Neural progenitor cell (in vitro differentiated cells): Measurements from ENCODE around the gene FBXW8. TPM values are rescaled to one million over a fixed set of nuclear protein-coding genes. Genes with fewer than 3 reads are reported as not detected.

Experiments used
- DNase-seq: peaks from one replicate; pipeline ENCODE4 v3.0.0-alpha.2; 2016; ENCODE audit warnings: low spot score
- H2AFZ ChIP-seq: fragments of 200-600 bp; sonication (generic); replicated peaks from 2 replicates; pipeline ENCODE4 v1.6.1; 2016; ENCODE audit warnings: antibody characterized with exemption
- H3F3A ChIP-seq: fragments of 200-600 bp; sonication (generic); 2 replicates; pipeline ENCODE4 v1.6.1; 2016; ENCODE audit warnings: antibody characterized with exemption, low read depth
- H3K27ac ChIP-seq: fragments of 200-600 bp; sonication (generic); 2 replicates; pipeline ENCODE4 v1.5.1; 2016; ENCODE audit warnings: mild to moderate bottlenecking
- H3K27me3 ChIP-seq: fragments of 200-600 bp; sonication (generic); 2 replicates; pipeline ENCODE4 v1.6.1; 2016; ENCODE audit warnings: mild to moderate bottlenecking, moderate library complexity
- H3K36me3 ChIP-seq: fragments of 200-600 bp; sonication (generic); 2 replicates; pipeline ENCODE4 v1.5.1; 2016
- H3K4me1 ChIP-seq: fragments of 200-600 bp; sonication (generic); 2 replicates; pipeline ENCODE4 v1.6.1; 2016; ENCODE audit warnings: mixed run types
- H3K4me2 ChIP-seq: fragments of 200-600 bp; sonication (generic); 2 replicates; pipeline ENCODE4 v1.6.1; 2016
- H3K4me3 ChIP-seq: fragments of 200-600 bp; sonication (generic); 2 replicates; pipeline ENCODE4 v1.5.1; 2016
- H3K79me2 ChIP-seq: fragments of 200-600 bp; sonication (generic); 2 replicates; pipeline ENCODE4 v1.6.1; 2016; ENCODE audit warnings: low read depth
- H3K9ac ChIP-seq: fragments of 200-600 bp; sonication (generic); 2 replicates; pipeline ENCODE4 v1.6.1; 2016
- H3K9me3 ChIP-seq: fragments of 200-600 bp; sonication (generic); 2 replicates; pipeline ENCODE4 v1.5.1; 2016; ENCODE audit warnings: low read depth
- H4K20me1 ChIP-seq: fragments of 200-600 bp; sonication (generic); 2 replicates; pipeline ENCODE4 v1.6.1; 2016; ENCODE audit warnings: low read depth
- H3K27ac Mint-ChIP-seq: 3 replicates; pipeline ENCODE4 v1.8.0; 2021; ENCODE audit warnings: mixed read lengths
- H3K27me3 Mint-ChIP-seq: 2 replicates; pipeline ENCODE4 v1.8.0; 2022; ENCODE audit warnings: low read depth, mild to moderate bottlenecking, inconsistent platforms, moderate library complexity, mixed read lengths; ENCODE audit not compliant: insufficient read depth
- H3K36me3 Mint-ChIP-seq: 3 replicates; pipeline ENCODE4 v1.8.0; 2021; ENCODE audit warnings: mixed read lengths
- H3K4me1 Mint-ChIP-seq: 3 replicates; pipeline ENCODE4 v1.8.0; 2021; ENCODE audit warnings: mixed read lengths
- H3K4me3 Mint-ChIP-seq: 3 replicates; pipeline ENCODE4 v1.8.0; 2021; ENCODE audit warnings: mild to moderate bottlenecking, moderate library complexity, mixed read lengths
- H3K9me3 Mint-ChIP-seq: 3 replicates; pipeline ENCODE4 v1.8.0; 2020; ENCODE audit warnings: mixed read lengths
- CTCF ChIP-seq: fragments of 200-600 bp; sonication (generic); IDR thresholded peaks from 2 replicates; pipeline ENCODE4 v1.5.1; 2017; ENCODE audit warnings: antibody characterized with exemption, mild to moderate bottlenecking
- EZH2 ChIP-seq: fragments of 200-600 bp; sonication (generic); IDR thresholded peaks from 2 replicates; pipeline ENCODE4 v1.6.1; 2017; ENCODE audit warnings: antibody characterized with exemption, mild to moderate bottlenecking, moderate library complexity
- EZH2phosphoT487 ChIP-seq: fragments of 200-600 bp; sonication (generic); IDR thresholded peaks from 2 replicates; pipeline ENCODE4 v1.6.1; 2017; ENCODE audit warnings: antibody characterized with exemption
- total RNA-seq: library from RNA; depleted of rRNA; stranded (reverse); fragments of >200 nt; gene quantifications from 2 replicates; pipeline ENCODE4 v1.2.3, GENCODE V29; 2015; ENCODE audit warnings: low replicate concordance

Gene FBXW8
- total RNA-seq, 1 donor from 2014 or later, result 20.7 TPM

GRCh38 chr12:117069926-117070900 is 159.5 kb downstream of the FBXW8 start:
- H3K79me2 ChIP-seq, result no peaks in the 10 kb centered on the region
- no peak overlapping the region for H3K4me3 ChIP-seq
- no peak overlapping the region for H3K4me2 ChIP-seq
- Mint-ChIP-seq H3K4me3 (no peak overlapping the region), H3K9me3 (no peaks in the 10 kb centered on the region), H3K27ac (no peak overlapping the region), H3K4me1 (peaks cover 7% of the 10 kb centered on the region), H3K36me3 (no peaks in the 10 kb centered on the region), H3K27me3 (peaks cover 10% of the 10 kb centered on the region)
- TF ChIP-seq EZH2 (no peak), EZH2phosphoT487 (no peak), CTCF (no peak)
- H3K27ac ChIP-seq, result no peak overlapping the region
- no peaks in the 10 kb centered on the region for H4K20me1 ChIP-seq
- H2AFZ ChIP-seq, result no peak overlapping the region
- H3K4me1 ChIP-seq, result no peaks in the 10 kb centered on the region
- no peaks in the 10 kb centered on the region for H3K27me3 ChIP-seq
- peak; percentile 37 for DNase-seq
- H3K36me3 ChIP-seq, result no peaks in the 10 kb centered on the region
- H3F3A ChIP-seq, result peaks cover 6% of the 10 kb centered on the region
- no peaks in the 10 kb centered on the region for H3K9me3 ChIP-seq
- no peak overlapping the region for H3K9ac ChIP-seq

GRCh38 chr12:117071009-117071408 is 160.3 kb downstream of the FBXW8 start:
- Histone ChIP-seq H3K27me3 (no peaks in the 10 kb centered on the region), H3K4me2 (no peak overlapping the region), H3K36me3 (no peaks in the 10 kb centered on the region), H4K20me1 (no peaks in the 10 kb centered on the region), H2AFZ (no peak overlapping the region), H3K79me2 (no peaks in the 10 kb centered on the region), H3K4me1 (no peaks in the 10 kb centered on the region), H3F3A (peaks cover 6% of the 10 kb centered on the region), H3K27ac (no peak overlapping the region), H3K9ac (no peak overlapping the region), H3K4me3 (no peak overlapping the region), H3K9me3 (no peaks in the 10 kb centered on the region)
- Mint-ChIP-seq H3K36me3 (no peaks in the 10 kb centered on the region), H3K4me3 (no peak overlapping the region), H3K27ac (no peak overlapping the region), H3K4me1 (peaks cover 5% of the 10 kb centered on the region), H3K27me3 (peaks cover 7% of the 10 kb centered on the region), H3K9me3 (no peaks in the 10 kb centered on the region)
- DNase-seq, result no peak
- TF ChIP-seq CTCF (no peak), EZH2phosphoT487 (no peak), EZH2 (no peak)

GRCh38 chr12:117072106-117072505 is 161.4 kb downstream of the FBXW8 start:
- Histone ChIP-seq H3K4me2 (no peak overlapping the region), H3K27me3 (no peaks in the 10 kb centered on the region), H3K4me1 (no peaks in the 10 kb centered on the region), H2AFZ (no peak overlapping the region), H3K36me3 (no peaks in the 10 kb centered on the region), H3K4me3 (no peak overlapping the region), H3K79me2 (no peaks in the 10 kb centered on the region), H3K9me3 (no peaks in the 10 kb centered on the region), H3K9ac (no peak overlapping the region), H4K20me1 (no peaks in the 10 kb centered on the region), H3F3A (peaks cover under 1% of the 10 kb centered on the region), H3K27ac (no peak overlapping the region)
- DNase-seq, result no peak
- TF ChIP-seq EZH2 (no peak), EZH2phosphoT487 (no peak), CTCF (no peak)
- Mint-ChIP-seq H3K27ac (no peak overlapping the region), H3K36me3 (no peaks in the 10 kb centered on the region), H3K4me1 (peaks cover 5% of the 10 kb centered on the region), H3K4me3 (no peak overlapping the region), H3K9me3 (no peaks in the 10 kb centered on the region), H3K27me3 (peaks cover 9% of the 10 kb centered on the region)
